Bone marrow (tissue), 2 donors: ENCODE measurements around the gene MGST3.
A peak's percentile ranks its signal among the peaks of the same experiment; 100 is the strongest.
"Not testable (repeated sequence)": the region's sequence is repeated elsewhere in the genome, so short reads cannot be mapped to it uniquely, and the experiment has no call there.

Experiments
- DNase-seq, 2 donors: peaks; one replicate each; lab custom pipeline; 2025; lab: John Stamatoyannopoulos, UW

The MGST3 gene

DNA sequence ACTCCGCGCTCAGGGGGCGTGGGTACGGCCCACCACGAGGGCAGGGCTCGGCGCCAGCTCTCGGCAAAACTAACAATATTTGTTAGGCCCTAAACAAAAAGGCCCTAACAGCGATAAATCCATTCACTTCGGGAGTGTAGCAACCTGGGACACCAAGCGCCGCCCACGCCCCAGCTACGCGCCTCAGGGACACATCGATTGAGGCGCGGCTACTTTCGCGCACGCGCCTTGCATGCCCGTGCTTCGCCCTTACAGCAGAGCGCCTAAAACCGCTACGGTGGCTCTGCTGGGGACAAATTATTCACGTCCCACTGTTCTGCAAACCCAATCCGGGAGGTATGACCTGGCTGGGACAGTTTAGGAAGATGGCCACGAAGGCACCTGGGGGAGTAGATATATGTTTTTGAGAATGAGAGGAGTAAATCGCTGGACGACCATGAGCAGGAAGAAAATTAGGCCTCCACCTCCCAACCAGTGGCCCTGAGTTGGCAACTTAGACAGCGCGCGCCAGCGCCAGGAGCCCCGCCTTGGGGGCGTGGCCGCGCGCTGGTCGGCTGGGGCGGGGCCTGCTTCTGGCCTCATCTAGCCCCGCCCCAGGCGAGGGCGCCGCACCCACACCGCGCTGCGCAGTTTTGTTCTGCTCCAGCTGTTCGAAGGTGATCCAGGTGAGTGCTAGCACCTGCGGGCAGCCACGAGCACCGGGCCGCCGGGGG is at the start of gene MGST3:
MGST3 (plus strand) TSS at position 606 of the 713 bp plus-strand sequence. CDS start 18,614 bp downstream, outside the sequence.
- peak; percentile 77 to 83 for DNase-seq

DNA sequence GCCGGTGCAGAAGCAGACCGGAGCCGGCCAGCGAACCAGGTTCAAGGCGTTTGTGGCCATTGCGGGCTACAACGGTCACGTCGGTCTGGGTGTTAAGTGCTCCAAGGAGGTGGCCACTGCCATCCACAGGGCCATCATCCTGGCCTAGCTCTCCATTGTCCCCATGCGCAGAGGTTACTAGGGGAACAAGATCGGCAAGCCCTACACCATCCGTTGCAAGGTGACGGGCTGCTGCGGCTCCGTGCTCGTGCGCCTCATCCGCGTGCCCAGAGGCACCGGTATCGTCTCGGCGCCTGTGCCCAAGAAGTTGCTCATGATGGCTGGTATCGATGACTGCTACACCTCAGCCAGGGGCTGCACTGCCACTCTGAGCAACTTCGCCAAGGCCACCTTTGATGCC is 49.1 kb upstream of the MGST3 start:
- no peak for DNase-seq

DNA sequence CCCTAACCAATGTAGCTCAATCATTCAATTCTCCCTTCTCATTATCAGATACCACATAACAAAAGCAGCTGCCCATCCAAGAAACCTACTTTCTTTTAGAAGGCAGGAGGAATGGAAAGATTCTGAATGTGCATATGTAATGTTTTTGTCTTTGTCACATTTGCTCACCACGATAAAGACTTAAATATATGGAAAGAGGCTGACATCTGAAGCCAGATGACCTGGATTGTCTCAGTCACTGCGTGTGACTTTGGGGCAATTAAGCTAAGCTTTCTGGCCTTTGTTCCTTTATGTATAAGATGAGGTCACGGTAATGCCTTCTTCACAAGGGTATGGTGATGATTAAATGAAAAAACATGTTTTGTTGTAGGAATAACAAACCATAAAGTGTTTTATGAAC is 44.6 kb upstream of the MGST3 start:
- no peak for DNase-seq

DNA sequence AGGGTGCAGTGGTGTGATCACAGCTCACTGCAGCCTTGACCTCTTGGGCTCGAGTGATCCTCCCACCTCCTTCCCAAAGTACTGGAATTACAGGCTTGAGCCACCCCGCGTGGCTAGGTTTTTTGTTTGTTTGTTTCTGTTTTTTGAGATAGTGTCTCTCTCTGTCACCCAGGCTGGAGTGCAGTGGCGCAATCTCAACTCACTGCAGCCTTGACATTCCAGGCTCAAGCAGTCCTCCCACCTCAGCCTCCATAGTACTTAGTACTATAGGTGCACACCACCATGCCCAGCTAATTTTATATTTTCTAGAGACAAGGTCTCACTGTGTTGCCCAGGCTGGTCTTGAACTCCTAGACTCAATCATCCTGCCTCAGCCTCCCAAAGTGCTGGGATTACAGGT is 39.6 kb upstream of the MGST3 start:
- not testable (repeated sequence) for DNase-seq

DNA sequence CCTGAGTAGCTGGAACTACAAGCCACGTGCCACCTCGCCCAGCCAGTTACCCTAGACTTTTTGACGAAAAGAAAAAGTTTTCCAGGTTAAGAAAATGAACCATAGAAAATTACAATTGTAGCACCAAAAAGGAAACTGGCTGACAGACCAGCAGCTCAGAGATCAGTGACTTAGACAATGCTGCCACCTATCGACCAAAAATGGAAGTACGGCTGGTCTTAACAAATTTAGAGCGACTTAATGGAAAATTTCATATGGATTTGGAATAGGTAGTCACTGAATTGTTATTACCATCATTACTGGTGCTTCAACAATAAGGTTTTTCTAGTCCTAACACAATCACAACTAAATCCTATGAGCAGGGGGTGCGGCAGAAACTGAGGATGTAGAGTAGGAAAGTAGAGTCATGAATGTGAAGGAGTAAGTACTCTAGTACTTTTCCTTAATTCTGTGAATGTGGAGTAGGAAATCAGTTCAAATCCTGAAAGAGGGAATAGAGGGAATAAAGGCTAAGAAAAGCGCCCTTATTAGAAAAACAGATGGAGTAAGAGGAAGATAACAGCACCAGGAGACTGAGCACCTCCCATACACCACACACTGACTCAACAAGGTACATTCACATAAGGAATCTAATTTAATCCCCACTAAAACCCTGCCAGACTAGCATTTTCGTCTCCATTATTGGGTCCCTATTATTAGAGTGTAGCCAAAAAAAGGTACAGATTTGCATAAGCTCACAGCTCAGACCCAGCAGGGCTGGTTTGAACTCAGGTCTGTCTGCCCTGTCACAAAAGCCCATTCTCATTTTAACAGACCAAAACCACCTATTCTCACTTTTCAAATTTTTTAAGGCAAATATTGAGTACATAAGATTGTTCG is 37.9 kb upstream of the MGST3 start:
- peak; percentile 33 to 55 for DNase-seq

GRCh38 chr1:165595246-165595938 is 35.6 kb upstream of the MGST3 start:
- DNase-seq = no peak

DNA sequence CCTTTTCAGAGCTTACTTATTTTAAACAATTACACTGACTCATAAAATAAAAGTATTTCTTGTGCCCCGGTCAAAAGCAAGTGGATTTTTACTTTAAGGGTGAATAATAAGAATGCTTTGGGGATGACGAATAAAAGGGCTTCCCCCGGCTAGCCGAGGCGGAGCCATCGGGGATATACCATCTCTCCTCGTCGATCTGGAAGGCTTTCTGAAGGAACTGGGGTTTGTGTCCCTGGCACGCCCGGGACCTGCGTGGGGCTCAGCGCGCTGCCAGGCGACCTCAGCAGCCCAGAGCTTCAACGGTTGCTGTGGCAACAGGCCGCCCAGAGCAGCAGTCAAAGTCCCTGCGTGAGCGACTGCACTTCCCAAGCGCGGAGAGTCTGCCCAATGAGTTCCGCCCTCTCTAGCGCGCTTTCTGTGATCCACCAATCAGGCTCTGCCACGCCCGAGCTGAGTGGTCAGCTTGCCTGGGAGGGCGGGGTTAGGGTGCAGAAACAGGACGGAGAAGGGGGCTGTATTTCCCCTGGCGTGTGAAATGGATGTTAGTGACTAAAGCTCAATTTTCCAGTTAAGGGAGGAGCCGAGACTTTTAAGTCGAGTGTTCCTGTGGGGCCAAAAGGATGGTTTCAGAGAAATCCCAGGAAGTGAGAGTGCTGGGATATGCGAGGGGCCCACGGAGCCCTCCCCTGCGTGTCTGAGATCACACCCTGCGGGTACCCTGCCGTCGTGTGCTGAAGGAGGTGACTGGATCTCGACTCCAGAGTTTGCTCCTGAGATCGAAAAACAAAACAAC is 33.0 kb upstream of the MGST3 start:
- peak; percentile 78 to 83 for DNase-seq

- no peak for DNase-seq
These were observed 32.4 kb upstream of the MGST3 start for GRCh38 chr1:165598676-165599059.

DNA sequence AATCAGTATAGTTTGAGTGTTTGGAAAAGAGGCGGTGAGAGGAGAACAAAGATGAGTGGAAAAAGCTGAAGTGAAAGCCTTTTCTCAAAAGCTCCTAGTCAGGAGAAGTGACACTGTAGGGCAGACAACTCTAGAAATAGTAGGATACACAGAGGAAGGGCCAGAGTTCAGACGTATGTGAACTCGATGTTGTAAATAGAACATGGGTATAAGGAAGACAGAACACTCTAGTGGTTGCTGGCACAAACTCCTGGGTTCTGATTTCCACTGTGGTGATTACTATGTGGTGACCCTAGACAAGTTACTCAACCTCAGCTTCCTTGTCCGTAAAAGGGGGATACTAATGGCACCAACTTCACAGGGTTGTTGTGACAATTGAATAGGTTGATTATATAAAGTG is 30.2 kb upstream of the MGST3 start:
- DNase-seq = no peak

DNA sequence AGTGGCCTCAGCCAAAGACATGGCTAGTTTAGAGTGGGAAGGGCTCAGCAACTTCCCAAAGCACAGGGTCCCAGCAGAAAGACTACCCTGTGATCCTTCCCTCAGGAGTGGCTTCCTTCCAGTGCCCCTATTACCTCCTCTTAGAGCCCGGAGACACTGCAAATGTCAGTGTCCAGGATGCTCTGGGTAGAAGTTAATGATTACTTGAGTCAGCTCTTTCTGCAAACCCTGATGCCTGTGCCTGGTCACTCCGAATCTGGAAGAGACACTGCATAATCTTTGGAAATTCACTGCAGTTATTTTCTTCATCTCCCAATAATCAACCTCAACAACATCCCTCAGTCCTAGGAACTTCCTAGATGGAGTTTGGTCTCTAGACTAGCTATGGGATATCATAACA is 27.2 kb upstream of the MGST3 start:
- no peak for DNase-seq

DNA sequence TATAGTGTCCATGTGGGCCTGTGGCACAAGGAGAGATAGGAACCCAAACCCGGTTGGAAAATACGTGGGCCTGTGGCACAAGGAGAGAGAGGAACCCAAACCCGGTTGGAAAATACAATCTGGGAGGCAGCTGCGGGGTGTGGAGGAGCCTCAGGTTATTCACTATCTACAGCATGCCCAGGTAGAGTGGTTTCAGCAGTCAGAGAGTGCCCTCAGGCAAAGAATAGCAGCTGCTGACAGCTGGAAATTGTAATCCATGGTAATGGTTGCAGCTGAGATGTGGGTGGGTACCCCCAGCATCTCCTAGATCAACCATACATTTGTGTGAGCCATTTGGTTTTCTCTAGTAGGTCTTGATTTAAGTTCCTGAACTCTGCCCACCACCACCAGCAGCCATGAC is 25.8 kb upstream of the MGST3 start:
- no peak for DNase-seq

DNA sequence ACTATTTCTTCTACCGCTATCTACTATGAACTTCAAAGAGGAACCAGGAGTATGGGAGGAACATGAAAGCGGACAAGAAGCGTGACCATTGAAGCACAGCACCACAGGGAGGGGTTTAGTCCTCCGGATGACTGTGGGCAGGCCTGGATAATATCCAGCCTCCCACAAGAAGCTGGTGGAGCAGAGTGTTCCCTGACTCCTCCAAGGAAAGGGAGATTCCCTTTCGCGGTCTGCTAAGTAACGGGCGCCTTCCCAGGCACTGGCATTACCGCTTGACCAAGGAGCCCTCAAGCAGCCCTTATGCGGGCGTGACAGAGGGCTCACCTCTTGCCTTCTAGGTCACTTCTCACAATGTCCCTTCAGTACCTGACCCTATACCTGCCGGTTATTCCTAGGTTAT is 24.4 kb upstream of the MGST3 start:
- DNase-seq = not testable (repeated sequence)

- no peak for DNase-seq
These were observed 20.2 kb upstream of the MGST3 start for GRCh38 chr1:165610866-165611265.

- no peak for DNase-seq
These were observed 19.0 kb upstream of the MGST3 start for GRCh38 chr1:165612062-165612461.

GRCh38 chr1:165616054-165616612 is 14.9 kb upstream of the MGST3 start:
- no peak for DNase-seq

DNA sequence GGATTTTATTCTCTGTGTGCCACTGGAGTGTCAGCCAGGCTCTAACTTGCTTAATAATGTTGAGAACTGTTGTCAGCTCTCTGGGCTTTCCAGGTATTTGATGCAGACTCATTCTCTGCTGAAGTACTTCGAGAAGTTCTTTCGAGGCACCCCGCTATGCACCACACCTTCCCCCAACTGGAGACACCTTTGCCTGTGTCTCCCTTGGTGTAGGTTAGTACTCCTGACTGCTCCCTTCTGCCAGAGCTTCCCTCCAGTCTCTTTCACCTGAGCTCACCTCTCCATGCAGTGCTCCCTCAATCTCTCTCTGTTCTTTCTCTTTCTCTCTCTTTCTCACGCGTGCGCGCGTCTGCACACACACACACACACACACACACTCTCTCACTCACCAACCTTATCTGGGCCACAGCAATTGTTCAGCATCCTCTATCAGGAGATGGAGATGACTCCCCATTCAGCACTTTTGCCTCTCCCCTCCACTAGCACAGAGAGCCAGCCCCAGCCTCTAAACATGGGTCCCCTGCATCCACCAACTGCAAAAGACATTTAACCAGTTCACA is 14.0 kb upstream of the MGST3 start:
- DNase-seq = no peak

- no peak for DNase-seq
These were observed 11.3 kb upstream of the MGST3 start for GRCh38 chr1:165619647-165620151.

- no peak for DNase-seq
These were observed 7.4 kb upstream of the MGST3 start for GRCh38 chr1:165623624-165624023.

DNA sequence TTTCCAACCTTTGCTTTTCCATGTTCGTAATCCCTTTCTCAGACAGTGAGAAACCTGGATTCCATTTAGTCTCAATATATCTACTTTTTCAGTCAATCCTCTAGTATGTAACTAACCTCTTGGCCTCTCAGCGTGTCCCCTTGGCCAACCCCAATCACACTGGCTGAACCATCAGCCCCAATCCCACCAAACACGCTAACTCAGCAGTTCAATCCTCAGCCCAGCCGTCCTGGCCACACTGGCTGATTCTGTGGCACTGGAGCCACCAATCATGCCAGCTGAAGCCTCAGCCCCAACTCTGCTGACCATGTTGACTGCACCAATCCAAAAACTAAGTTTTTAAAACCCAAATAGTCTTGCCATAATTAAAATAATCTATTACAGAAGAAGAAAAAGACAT is 6.6 kb upstream of the MGST3 start:
- DNase-seq = no peak

DNA sequence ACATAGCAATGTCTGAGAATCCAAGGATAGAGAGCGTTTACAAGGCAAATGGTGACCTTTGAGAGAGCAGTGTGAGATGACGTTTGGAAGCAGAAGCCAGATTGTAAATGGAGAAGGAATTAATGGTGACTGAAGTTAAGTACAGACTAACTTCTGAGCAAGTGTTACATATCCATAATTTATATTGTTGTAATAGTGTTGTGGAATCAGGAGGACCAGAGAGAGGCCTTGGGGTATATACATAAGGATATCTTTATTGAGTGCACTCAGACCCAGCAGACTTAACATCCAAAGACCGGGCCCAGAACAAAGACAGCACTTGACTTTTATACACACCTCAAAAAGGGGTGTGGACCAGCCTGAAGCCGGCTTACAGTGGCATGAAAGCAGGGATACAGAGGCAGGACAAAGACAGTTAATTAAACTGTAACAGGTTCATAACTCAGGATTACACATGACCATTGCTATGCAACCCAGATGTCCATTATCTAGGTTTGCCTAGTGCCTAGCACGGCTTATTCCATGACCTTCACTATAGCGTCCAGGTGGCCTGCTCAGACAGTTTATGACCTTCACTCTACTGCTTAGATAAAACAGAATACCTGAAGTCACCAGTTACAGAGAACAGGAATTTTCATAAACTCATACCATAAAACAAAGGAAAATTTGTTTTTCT is 2.7 kb upstream of the MGST3 start:
- no peak for DNase-seq
